Activated T-cell treated with anti-CD3 and anti-CD28 coated beads, Interleukin-2, amount 50 U/mL, for 24 hours (primary cell): ENCODE results near the gene EPOP.
"Not testable (repeated sequence)": the region's sequence is repeated elsewhere in the genome, so short reads cannot be mapped to it uniquely, and the experiment has no call there.

Experiments used
- DNase-seq: peaks from one replicate; pipeline ENCODE4 v3.0.0-alpha.2; 2020
- H3K27ac Mint-ChIP-seq: 2 replicates; pipeline ENCODE4 v1.8.0; 2020; ENCODE audit warnings: mild to moderate bottlenecking, mixed read lengths
- H3K27me3 Mint-ChIP-seq: 2 replicates; pipeline ENCODE4 v1.8.0; 2020; ENCODE audit warnings: mixed read lengths
- H3K36me3 Mint-ChIP-seq: 2 replicates; pipeline ENCODE4 v1.8.0; 2020; ENCODE audit warnings: low read depth, mixed read lengths
- H3K4me1 Mint-ChIP-seq: 2 replicates; pipeline ENCODE4 v1.8.0; 2020; ENCODE audit warnings: low read depth, mixed read lengths
- H3K4me3 Mint-ChIP-seq: 2 replicates; pipeline ENCODE4 v1.8.0; 2020; ENCODE audit warnings: mild to moderate bottlenecking, moderate library complexity, mixed read lengths
- H3K9me3 Mint-ChIP-seq: 2 replicates; pipeline ENCODE4 v1.8.0; 2020; ENCODE audit warnings: mixed read lengths

Gene EPOP

DNA sequence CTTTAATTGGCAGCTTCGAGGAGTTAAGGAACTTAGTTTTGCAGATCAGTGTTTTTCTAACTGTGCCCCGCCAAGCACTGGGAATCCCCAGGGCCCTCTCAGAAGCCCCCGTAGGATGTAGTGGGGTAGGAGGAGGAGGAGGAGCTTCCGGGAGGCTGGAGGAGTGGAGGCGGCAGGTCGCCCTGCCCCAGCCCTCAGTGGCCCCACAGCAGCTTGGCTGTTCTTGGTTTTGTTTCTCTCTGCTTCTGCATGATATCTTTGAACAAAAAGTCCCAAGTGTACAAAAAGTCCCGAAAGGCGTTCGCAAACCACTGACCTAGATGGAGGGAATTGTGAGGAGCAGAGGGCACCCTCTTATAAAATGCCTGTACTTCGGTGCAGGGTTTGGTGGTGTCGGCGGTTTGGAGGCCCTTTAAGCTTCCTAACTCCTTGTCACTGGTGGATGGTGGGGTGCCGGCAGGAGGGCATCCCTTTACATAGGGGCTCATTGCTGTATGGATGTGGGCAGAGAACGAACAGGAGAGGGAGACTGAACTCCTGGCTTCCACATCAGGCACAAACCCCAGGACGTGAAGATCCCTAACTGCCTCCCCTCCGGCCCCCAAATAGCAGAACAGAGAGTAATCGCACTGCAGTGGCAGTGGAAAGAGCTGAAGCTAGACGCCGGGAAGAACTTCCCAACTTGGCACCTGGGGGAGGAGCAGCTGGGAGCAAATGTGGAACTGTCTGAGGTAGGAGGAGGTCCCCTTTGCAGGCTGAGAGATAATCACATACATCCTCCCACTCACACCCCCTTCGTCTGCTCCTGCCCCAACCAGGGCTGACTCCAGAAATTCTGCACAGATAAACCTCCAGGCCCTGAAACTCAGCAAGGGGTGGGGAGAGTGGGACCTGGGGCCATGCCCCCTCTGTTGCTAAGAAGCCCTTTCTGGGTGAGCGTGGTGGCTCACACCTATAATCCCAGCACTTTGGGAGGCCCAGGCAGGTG is 20.1 kb downstream of the EPOP start:
- Mint-ChIP-seq H3K9me3 (no peaks in the 10 kb centered on the region), H3K27me3 (peaks cover 41% of the 10 kb centered on the region), H3K36me3 (no peaks in the 10 kb centered on the region), H3K4me3 (no peak overlapping the region), H3K4me1 (peaks cover 15% of the 10 kb centered on the region), H3K27ac (no peak overlapping the region)
- no peak for DNase-seq

DNA sequence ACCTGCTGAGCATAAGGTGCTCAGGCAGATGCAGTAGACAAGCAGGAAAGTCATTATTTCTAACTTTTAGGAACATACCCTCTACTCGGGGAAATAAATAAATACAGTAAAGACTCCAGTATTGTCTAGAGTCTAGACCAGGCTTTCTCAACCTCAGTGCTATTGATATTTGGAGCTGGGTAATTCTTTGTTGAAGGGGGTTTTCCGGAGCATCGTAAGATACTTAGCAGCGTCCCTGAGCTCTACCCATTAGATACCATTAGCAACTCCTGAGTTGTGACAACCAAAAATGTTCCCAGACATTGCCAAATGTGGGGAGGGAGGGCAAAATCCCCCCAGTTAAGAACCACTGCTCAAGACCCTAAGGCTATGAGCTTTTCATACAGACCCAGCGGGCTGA is 21.1 kb downstream of the EPOP start:
- no peaks in the 10 kb centered on the region for H3K9me3 Mint-ChIP-seq
- H3K36me3 Mint-ChIP-seq: no peaks in the 10 kb centered on the region
- H3K4me1 Mint-ChIP-seq: peaks cover 14% of the 10 kb centered on the region
- H3K4me3 Mint-ChIP-seq: no peak overlapping the region
- no peak for DNase-seq
- H3K27me3 Mint-ChIP-seq: peaks cover 38% of the 10 kb centered on the region
- no peak overlapping the region for H3K27ac Mint-ChIP-seq

DNA sequence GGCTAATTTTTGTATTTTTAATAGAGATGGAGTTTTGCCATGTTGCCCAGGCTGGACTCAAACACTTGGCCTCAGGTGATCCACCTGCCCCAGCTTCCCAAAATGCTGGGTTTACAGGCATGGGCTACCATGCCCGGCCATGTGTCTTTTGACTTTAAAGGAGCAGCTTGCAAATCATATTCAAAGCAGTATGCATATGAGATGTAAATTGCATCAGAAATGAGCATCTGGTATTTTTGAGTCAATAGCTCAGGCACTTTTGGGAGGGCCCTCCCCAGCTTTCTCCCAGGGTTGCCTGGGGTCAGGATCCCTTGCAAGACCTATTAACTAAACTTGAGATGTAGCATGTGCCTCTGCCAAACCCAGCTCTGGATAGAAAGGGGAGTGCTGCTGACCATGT is 21.5 kb downstream of the EPOP start:
- H3K27ac Mint-ChIP-seq: no peak overlapping the region
- peaks cover 10% of the 10 kb centered on the region for H3K4me1 Mint-ChIP-seq
- H3K27me3 Mint-ChIP-seq: peaks cover 33% of the 10 kb centered on the region
- DNase-seq: no peak
- H3K9me3 Mint-ChIP-seq: no peaks in the 10 kb centered on the region
- H3K36me3 Mint-ChIP-seq: no peaks in the 10 kb centered on the region
- H3K4me3 Mint-ChIP-seq: no peak overlapping the region

DNA sequence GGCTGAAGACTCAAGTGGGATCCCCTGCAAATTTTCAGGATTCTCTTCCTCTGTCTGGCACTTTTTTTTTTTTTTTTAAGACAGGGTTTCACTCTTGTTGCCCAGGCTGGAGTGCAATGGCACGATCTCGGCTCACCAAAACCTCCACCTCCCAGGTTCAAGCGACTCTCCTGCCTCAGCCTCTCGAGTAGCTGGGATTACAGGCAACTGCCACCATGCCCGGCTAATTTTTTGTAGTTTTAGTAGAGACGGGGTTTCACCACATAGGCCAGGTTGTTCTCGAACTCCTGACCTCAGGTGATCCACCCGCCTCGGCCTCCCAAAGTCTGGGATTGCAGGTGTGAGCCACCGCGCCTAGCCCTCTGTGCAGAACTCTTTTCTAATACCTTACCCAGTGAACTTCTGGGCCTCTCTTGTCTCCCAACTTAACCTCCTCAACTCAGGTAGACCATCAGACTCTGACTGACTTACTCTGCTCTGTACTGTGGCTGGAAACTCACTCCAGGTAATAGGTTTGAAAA is 24.0 kb downstream of the EPOP start:
- not testable (repeated sequence) for H3K9me3 Mint-ChIP-seq, H3K4me3 Mint-ChIP-seq, DNase-seq, H3K4me1 Mint-ChIP-seq, H3K36me3 Mint-ChIP-seq, H3K27ac Mint-ChIP-seq
- peaks cover 24% of the 10 kb centered on the region for H3K27me3 Mint-ChIP-seq

DNA sequence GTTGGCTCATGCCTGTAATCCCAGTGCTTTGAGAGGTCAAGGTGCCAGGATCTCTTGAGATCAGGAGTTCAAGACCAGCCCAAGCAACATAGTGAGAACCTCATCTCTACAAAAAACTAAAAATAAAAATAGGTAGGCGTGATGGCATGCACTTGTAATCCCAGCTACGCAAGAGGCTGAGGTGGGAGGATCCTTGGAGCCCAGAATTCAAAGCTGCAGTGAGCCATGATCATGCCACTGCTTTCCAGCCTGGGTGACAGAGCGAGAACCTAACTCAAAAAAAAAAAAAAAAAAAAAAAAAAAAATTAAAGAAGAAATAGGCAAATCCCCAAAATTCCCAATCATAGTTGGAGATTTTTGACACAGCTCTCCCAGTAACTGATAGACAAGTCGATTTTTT is 36.8 kb downstream of the EPOP start:
- Mint-ChIP-seq H3K9me3 (no peaks in the 10 kb centered on the region), H3K36me3 (no peaks in the 10 kb centered on the region), H3K27ac (no peak overlapping the region), H3K4me3 (no peak overlapping the region), H3K27me3 (peaks cover 28% of the 10 kb centered on the region), H3K4me1 (no peaks in the 10 kb centered on the region)
- no peak for DNase-seq

DNA sequence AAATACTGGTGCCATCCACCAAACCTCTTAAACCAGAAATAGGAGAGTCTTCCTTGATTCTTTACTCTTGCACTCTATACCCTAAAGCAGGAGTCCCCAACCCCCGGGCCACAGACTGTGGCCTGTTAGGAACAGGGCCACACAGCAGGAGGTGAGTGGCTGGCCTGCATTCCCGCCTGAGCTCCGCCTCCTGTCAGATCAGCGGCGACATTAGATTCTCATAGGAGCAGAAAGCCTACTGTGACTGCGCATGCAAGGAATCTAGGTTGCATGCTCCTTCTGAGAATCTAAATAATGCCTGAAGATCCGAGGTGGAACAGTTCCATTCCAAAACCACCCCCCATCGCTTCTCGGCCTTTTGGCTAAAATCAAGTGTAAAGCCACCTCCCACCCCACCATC is 38.7 kb downstream of the EPOP start:
- no peak for DNase-seq
- no peaks in the 10 kb centered on the region for H3K36me3 Mint-ChIP-seq

DNA sequence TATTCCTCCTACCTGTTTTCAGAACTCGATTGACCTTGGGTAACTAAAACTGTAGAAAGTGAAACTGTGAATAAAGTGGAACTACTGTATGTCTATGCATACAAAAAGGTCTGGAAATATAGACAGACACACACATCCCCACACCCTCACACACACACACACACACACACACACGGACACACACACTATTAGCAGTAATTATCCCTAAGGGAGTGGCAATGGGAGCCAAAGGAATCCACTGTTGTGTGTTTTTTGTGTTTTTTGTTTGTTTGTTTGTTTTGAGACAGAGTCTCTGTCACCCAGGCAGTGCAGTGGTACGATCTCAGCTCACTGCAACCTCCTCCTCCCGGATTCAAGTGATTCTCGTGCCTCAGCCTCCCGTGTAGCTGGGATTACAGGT is 42.4 kb downstream of the EPOP start:
- Mint-ChIP-seq H3K27ac (no peak overlapping the region), H3K27me3 (peaks cover 20% of the 10 kb centered on the region), H3K36me3 (no peaks in the 10 kb centered on the region), H3K4me1 (no peaks in the 10 kb centered on the region), H3K4me3 (no peak overlapping the region), H3K9me3 (no peaks in the 10 kb centered on the region)
- DNase-seq: no peak

More for the DNA sequence above, 38.7 kb downstream of the EPOP start:
- no peak overlapping the region for H3K27ac Mint-ChIP-seq
- H3K4me3 Mint-ChIP-seq: no peak overlapping the region
- H3K4me1 Mint-ChIP-seq: no peaks in the 10 kb centered on the region
- peaks cover 30% of the 10 kb centered on the region for H3K27me3 Mint-ChIP-seq
- no peaks in the 10 kb centered on the region for H3K9me3 Mint-ChIP-seq

DNA sequence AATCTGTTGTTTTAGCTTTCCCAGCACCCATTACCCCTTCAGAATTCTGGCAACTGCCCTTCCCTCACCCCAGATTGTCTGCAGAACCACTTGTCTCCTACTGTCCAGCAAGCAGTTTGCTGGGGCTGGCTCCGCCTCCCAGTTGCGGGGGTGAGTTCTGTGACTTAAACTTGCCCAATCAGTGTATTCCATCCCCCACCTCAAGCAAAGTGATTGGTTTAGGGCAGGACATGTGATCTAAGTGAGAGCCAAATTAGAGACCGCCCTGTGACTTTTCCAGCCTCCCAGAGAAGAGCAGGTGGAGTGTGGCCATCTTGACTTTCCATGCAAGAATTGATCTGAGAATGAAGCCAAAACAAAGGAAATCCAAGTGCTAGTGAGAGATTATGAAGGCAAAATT is 46.3 kb downstream of the EPOP start:
- no peaks in the 10 kb centered on the region for H3K36me3 Mint-ChIP-seq
- H3K4me1 Mint-ChIP-seq: peaks cover 5% of the 10 kb centered on the region
- DNase-seq: no peak
- no peak overlapping the region for H3K27ac Mint-ChIP-seq
- H3K4me3 Mint-ChIP-seq: no peak overlapping the region
- H3K9me3 Mint-ChIP-seq: no peaks in the 10 kb centered on the region
- peaks cover 12% of the 10 kb centered on the region for H3K27me3 Mint-ChIP-seq

DNA sequence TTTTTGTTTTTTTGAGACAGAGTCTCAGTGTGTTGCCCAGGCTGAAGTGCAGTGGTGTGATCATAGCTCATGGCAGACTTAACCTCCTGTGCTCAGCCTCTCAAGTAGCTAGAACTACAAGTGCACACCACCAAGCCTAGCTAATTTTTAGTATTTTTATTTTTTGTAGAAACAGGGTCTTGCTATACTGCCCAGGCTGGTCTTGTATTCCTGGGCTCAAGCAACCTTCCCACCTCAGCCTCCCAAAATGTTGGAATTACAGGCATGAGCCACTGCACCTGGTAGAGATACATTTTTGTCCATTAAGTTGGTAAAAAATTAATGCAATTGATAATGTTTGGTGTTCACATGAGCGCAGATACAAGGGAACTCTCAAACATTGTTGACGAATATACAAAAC is 46.8 kb downstream of the EPOP start:
- no peaks in the 10 kb centered on the region for H3K36me3 Mint-ChIP-seq
- DNase-seq: no peak
- H3K4me3 Mint-ChIP-seq: no peak overlapping the region
- peaks cover 11% of the 10 kb centered on the region for H3K27me3 Mint-ChIP-seq
- peaks cover 5% of the 10 kb centered on the region for H3K4me1 Mint-ChIP-seq
- H3K9me3 Mint-ChIP-seq: no peaks in the 10 kb centered on the region
- no peak overlapping the region for H3K27ac Mint-ChIP-seq

DNA sequence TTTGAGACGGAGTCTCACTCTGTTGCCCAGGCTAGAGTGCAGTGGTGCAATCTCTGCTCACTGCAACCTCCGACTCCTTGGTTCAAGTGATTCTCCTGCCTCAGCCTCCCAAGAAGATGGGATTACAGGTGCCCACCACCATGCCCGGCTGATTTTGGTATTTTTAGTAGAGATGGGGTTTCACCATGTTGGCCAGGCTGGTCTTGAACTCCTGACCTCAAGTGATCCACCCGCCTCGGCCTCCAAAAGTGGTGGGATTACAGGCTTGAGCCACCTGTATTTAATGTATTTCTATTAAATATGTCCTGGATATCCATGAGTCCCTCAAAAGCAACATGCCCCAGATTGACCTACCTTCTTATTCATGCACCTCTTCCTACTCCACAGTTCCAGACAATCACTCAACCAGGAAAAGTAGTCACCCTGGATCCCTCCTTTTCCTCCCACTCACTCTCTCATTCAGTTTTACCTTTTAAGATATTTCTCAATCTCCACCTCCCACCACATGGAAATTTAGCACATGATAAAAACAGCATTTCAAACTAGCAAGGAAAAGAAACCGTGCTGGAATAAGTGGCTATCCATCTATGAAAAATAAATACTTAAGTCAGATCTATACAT is 48.0 kb downstream of the EPOP start:
- H3K36me3 Mint-ChIP-seq, DNase-seq, H3K27ac Mint-ChIP-seq, H3K9me3 Mint-ChIP-seq, H3K4me1 Mint-ChIP-seq, H3K4me3 Mint-ChIP-seq: not testable (repeated sequence)
- H3K27me3 Mint-ChIP-seq: peaks cover 21% of the 10 kb centered on the region

DNA sequence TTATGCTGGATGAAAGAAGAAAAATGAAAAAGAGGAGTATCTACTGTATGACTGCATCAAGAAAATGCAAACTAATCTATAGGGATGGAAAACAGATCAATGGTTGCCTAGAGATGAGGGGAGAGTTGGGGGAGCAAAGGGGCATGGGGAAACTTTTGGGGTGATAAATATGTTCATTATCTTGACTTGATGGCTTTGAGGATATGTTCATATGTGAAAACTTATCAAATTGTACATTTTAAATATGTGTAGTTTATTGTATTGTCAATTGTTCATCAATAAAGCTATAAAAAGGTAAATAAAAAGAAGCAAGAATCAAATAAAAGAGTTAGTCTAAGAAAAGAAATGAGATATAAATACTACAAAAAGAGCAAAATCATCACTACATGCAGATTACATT is 49.3 kb downstream of the EPOP start:
- Mint-ChIP-seq H3K36me3 (no peaks in the 10 kb centered on the region), H3K4me3 (no peak overlapping the region), H3K9me3 (no peaks in the 10 kb centered on the region), H3K27me3 (peaks cover 32% of the 10 kb centered on the region), H3K4me1 (peaks cover 5% of the 10 kb centered on the region), H3K27ac (no peak overlapping the region)
- DNase-seq: no peak

DNA sequence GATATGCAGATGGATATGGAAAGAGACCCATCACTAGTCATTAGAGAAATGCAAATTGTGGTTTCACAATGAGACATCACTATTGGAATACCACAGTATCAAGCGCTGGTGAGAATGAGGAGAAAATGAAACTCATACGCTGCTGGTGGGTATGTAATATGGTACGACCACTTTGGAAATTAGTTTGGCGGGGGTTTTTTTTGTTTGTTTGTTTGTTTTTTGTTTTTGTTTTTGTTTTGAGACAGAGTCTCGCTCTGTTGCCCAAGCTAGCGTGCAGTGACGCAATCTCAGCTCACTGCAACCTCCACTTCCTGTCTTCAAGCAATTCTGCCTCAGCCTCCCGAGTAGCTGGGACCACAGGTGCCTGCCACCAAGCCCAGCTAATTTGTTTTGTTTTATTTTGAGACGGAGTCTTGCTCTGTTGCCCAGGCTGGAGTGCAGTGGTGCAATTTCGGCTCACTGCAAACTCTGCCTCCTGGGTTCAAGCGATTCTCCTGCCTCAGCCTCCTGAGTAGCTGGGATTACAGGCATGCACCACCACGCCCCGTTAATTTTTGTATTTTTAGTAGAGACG is 49.9 kb downstream of the EPOP start:
- H3K9me3 Mint-ChIP-seq, H3K4me1 Mint-ChIP-seq, H3K27ac Mint-ChIP-seq, DNase-seq, H3K36me3 Mint-ChIP-seq, H3K4me3 Mint-ChIP-seq: not testable (repeated sequence)
- peaks cover 35% of the 10 kb centered on the region for H3K27me3 Mint-ChIP-seq
